ENCODE results near the gene SPAG16.

DNA sequence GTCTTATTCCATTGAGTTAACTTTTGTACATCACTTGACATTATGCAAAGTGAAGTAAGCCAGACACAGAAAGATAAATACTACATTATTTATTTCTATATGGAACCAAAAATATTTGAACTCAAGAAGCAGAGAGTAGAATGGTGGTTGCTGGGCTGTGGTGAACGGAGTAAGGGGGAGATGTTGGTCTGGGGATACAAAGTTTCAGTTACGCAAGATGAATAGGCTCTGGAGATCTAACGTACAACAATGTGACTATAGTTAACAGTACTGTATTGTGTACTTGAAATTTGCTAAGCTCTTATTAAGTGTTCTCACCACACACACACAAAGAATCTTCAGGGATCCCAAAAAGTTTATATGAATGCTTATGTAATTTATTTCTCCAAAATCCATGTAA lies 1001.7 kb downstream of the SPAG16 start:
- TF ChIP-seq, protein P1, sequence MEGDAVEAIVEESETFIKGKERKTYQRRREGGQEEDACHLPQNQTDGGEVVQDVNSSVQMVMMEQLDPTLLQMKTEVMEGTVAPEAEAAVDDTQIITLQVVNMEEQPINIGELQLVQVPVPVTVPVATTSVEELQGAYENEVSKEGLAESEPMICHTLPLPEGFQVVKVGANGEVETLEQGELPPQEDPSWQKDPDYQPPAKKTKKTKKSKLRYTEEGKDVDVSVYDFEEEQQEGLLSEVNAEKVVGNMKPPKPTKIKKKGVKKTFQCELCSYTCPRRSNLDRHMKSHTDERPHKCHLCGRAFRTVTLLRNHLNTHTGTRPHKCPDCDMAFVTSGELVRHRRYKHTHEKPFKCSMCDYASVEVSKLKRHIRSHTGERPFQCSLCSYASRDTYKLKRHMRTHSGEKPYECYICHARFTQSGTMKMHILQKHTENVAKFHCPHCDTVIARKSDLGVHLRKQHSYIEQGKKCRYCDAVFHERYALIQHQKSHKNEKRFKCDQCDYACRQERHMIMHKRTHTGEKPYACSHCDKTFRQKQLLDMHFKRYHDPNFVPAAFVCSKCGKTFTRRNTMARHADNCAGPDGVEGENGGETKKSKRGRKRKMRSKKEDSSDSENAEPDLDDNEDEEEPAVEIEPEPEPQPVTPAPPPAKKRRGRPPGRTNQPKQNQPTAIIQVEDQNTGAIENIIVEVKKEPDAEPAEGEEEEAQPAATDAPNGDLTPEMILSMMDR (IDR thresholded peaks at IDR 0.05): no peak
- no peak for TF ChIP-seq EZH2 (IDR thresholded peaks at IDR 0.05; ENCODE audit: borderline replicate concordance, insufficient read depth, low read depth, low read length, poor library complexity, severe bottlenecking)

All from B cell (primary cell).